Osteoblast (primary cell): Measurements from ENCODE around the gene TAF11L10. TPM values are rescaled to one million over a fixed set of nuclear protein-coding genes. Genes with fewer than 3 reads are reported as not detected.
"Not testable (repeated sequence)": the region's sequence is repeated elsewhere in the genome, so short reads cannot be mapped to it uniquely, and the experiment has no call there.

Source experiments
- DNase-seq: peaks from one replicate; pipeline ENCODE4 v3.0.0; 2011; ENCODE audit warnings: low spot score, mixed read lengths; ENCODE audit not compliant: insufficient read length; ENCODE audit errors: missing footprints
- H2AFZ ChIP-seq: 2 replicates; pipeline ENCODE4 v1.6.0; 2011; ENCODE audit warnings: mild to moderate bottlenecking, low read length
- H3K27ac ChIP-seq: 2 replicates; pipeline ENCODE4 v1.5.1; 2011; ENCODE audit warnings: mild to moderate bottlenecking, low read depth, low read length, moderate library complexity
- H3K27me3 ChIP-seq: 2 replicates; pipeline ENCODE4 v1.6.0; 2012; ENCODE audit warnings: mild to moderate bottlenecking, control low read depth, inconsistent platforms, low read length, moderate library complexity; ENCODE audit not compliant: insufficient read depth
- H3K36me3 ChIP-seq: 2 replicates; pipeline ENCODE4 v1.5.1; 2011; ENCODE audit warnings: mild to moderate bottlenecking, low read length, control low read depth, moderate library complexity; ENCODE audit not compliant: insufficient read depth
- H3K4me1 ChIP-seq: 2 replicates; pipeline ENCODE4 v1.5.1; 2011; ENCODE audit warnings: mild to moderate bottlenecking, low read length, control low read depth, moderate library complexity; ENCODE audit not compliant: insufficient read depth
- H3K4me2 ChIP-seq: 2 replicates; pipeline ENCODE4 v1.6.0; 2011; ENCODE audit warnings: mild to moderate bottlenecking, low read length; ENCODE audit not compliant: insufficient read depth
- H3K4me3 ChIP-seq: fragments of 200-600 bp; sonication (generic); 3 replicates; pipeline ENCODE4 v1.5.1; 2012; ENCODE audit warnings: mild to moderate bottlenecking, low read length, inconsistent platforms; ENCODE audit not compliant: insufficient read depth
- H3K79me2 ChIP-seq: 2 replicates; pipeline ENCODE4 v1.6.0; 2012; ENCODE audit warnings: mild to moderate bottlenecking, low read length, control low read depth, inconsistent platforms; ENCODE audit not compliant: insufficient read depth
- H3K9me3 ChIP-seq: 2 replicates; pipeline ENCODE4 v1.5.1; 2011; ENCODE audit warnings: low read depth, low read length, control low read depth
- H4K20me1 ChIP-seq: 2 replicates; pipeline ENCODE4 v1.6.0; 2012; ENCODE audit warnings: mild to moderate bottlenecking, low read length, control low read depth; ENCODE audit not compliant: insufficient read depth
- total RNA-seq: library from RNA; depleted of rRNA; stranded (reverse); fragments of >200 nt; gene quantifications from 2 replicates; pipeline ENCODE4 v1.2.3, GENCODE V29; 2012
- TF ChIP-seq, protein P1 (sequence below): IDR thresholded peaks from 2 replicates; pipeline ENCODE4 v1.5.1; 2011; ENCODE audit warnings: mild to moderate bottlenecking, low read depth, low read length, moderate library complexity; ENCODE audit errors: extremely low read depth

TAF11L10 gene
- total RNA-seq, 1 donor = not detected

DNA sequence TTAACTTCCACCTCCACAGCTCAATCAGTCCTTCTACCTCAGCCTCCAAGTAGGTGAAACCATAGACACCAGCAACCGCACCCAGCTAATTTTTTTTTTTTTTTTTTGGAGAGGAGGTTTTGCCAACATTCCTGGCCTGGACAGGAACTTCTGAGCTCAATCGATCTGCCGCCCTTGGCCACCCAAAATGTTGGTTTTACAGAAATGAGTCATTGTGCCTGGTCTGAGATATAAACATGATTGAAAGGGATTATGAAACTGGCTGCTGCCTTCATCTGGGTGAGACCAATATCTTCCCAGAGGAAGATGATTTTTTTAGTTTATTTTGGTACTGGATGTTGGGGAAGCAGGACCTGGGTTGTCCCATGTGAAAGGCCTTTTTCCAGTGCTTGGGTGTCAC, 21.7 kb upstream of the TAF11L10 start:
- H3K4me3 ChIP-seq = no peak overlapping the region
- H3K9me3 ChIP-seq = no peaks in the 10 kb centered on the region
- H3K27ac ChIP-seq = no peak overlapping the region
- H3K79me2 ChIP-seq = no peaks in the 10 kb centered on the region
- H3K4me1 ChIP-seq = no peaks in the 10 kb centered on the region
- peak; percentile 74 for DNase-seq
- no peak overlapping the region for H3K4me2 ChIP-seq
- no peaks in the 10 kb centered on the region for H4K20me1 ChIP-seq
- H3K36me3 ChIP-seq = no peaks in the 10 kb centered on the region
- TF ChIP-seq, protein P1, sequence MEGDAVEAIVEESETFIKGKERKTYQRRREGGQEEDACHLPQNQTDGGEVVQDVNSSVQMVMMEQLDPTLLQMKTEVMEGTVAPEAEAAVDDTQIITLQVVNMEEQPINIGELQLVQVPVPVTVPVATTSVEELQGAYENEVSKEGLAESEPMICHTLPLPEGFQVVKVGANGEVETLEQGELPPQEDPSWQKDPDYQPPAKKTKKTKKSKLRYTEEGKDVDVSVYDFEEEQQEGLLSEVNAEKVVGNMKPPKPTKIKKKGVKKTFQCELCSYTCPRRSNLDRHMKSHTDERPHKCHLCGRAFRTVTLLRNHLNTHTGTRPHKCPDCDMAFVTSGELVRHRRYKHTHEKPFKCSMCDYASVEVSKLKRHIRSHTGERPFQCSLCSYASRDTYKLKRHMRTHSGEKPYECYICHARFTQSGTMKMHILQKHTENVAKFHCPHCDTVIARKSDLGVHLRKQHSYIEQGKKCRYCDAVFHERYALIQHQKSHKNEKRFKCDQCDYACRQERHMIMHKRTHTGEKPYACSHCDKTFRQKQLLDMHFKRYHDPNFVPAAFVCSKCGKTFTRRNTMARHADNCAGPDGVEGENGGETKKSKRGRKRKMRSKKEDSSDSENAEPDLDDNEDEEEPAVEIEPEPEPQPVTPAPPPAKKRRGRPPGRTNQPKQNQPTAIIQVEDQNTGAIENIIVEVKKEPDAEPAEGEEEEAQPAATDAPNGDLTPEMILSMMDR = no peak
- no peak overlapping the region for H2AFZ ChIP-seq
- H3K27me3 ChIP-seq = no peaks in the 10 kb centered on the region

DNA sequence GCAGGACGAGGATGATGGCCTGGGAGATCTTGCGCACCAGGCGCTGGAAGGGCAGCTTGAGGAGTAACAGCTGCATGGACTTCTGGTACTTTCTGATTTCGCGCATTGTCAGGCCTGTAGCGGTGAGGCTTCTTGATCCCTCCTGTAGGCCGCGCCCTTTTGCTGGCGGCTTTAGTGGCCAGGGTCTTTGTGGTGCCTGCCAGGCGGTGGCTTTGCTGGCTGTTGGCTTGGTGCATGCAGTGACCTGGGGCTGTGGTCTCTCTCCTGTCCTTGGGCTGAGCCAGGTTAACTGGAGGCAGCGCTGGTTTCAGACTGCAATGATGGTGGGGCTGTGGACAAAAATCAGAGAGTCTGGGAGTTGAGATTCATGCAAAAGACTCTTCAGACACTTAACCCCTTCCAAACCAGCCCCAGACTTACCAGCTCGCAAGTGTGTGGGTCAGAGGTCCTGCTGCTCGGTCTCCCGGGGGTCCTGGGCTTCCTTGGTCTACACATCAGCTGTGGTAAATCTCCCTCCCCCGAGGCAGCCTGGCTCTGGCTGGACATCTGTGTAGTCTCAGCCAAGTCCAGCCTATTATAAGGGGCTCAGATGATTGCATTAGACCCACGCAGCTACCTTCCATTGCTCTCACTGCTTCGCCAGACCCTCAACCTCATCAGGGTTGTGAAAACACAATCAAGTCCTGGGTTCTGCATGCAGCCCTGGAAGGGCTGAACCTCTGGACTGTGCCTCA, 17.4 kb upstream of the TAF11L10 start:
- Histone ChIP-seq H3K9me3 (no peaks in the 10 kb centered on the region), H2AFZ (no peak overlapping the region), H3K36me3 (no peaks in the 10 kb centered on the region), H4K20me1 (no peaks in the 10 kb centered on the region), H3K27ac (no peak overlapping the region), H3K4me3 (no peak overlapping the region), H3K79me2 (no peaks in the 10 kb centered on the region), H3K27me3 (no peaks in the 10 kb centered on the region), H3K4me2 (no peak overlapping the region), H3K4me1 (no peaks in the 10 kb centered on the region)
- no peak for DNase-seq
- TF ChIP-seq, protein P1 = no peak

DNA sequence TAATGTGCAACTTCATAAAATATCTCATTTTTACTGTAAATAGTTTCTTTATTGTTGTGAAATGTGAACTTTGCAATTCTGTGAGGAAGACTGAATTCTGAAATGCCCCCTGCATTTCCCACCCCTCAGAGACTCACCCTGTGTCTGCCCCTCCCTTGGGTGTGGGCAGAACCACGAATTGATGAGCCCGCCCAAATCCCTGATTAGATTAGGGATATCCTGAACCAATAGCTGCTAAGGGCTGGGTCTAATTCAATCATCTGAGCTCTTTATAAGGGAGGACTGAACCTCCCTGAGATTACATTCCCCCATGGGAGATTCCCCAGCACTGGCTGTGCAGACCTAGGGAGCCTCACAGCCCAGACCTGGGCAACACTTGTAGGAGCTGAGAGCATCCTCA, 12.5 kb upstream of the TAF11L10 start, which contains the start of gene TAF11L12:
TSS of gene TAF11L12 (plus strand) at position 301 of the 400 bp plus-strand sequence.
- not testable (repeated sequence) for H3K27ac ChIP-seq, H3K4me1 ChIP-seq, H4K20me1 ChIP-seq, DNase-seq, H2AFZ ChIP-seq, H3K4me2 ChIP-seq, H3K27me3 ChIP-seq, H3K9me3 ChIP-seq, H3K4me3 ChIP-seq, H3K79me2 ChIP-seq, H3K36me3 ChIP-seq

DNA sequence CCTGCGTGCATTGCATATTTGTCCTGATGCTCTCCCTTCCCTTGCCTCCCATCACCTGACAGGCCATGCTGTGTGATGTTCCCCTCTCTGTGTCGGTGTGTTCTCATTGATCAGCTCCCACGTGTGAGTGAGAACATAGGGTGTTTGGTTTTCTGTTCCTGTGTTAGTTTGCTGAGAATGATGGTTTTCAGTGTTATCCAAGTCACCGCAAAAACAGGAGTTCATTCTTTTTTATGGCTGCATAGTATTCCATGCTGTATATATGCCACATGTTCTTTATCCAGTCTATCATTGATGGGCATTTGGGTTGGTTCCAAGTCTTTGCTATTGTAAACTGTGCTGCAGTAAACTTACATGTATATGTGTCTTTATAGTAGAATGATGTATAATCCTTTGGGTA, 9.8 kb upstream of the TAF11L10 start:
- not testable (repeated sequence) for H3K9me3 ChIP-seq, H3K4me2 ChIP-seq, H3K36me3 ChIP-seq, H3K27ac ChIP-seq, H4K20me1 ChIP-seq, H3K4me3 ChIP-seq, H3K27me3 ChIP-seq, H3K79me2 ChIP-seq, H2AFZ ChIP-seq, H3K4me1 ChIP-seq, DNase-seq

DNA sequence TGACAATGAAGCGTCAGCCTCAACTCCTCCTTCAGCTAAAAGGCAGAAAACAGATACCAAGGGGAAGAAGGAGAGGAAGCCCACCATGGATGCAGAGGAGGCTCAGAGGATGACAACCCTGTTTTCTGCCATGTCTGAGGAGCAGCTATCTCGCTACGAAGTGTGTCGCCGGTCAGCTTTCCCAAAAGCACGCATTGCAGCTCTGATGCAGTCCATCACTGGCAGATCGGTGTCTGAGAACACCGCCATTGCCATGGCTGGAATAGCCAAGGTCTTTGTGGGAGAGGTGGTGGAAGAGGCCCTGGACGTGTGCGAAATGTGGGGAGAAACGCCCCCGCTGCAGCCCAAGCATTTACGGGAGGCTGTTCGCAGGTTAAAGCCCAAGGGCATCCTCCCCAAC, 7.3 kb upstream of the TAF11L10 start:
- H3K27ac ChIP-seq = no peak overlapping the region
- no peaks in the 10 kb centered on the region for H3K36me3 ChIP-seq
- no peaks in the 10 kb centered on the region for H3K4me1 ChIP-seq
- H4K20me1 ChIP-seq = no peaks in the 10 kb centered on the region
- H3K9me3 ChIP-seq = no peaks in the 10 kb centered on the region
- TF ChIP-seq, protein P1 = no peak
- no peak overlapping the region for H3K4me3 ChIP-seq
- H3K79me2 ChIP-seq = no peaks in the 10 kb centered on the region
- no peak for DNase-seq
- H3K27me3 ChIP-seq = no peaks in the 10 kb centered on the region
- H2AFZ ChIP-seq = no peak overlapping the region
- no peak overlapping the region for H3K4me2 ChIP-seq

DNA sequence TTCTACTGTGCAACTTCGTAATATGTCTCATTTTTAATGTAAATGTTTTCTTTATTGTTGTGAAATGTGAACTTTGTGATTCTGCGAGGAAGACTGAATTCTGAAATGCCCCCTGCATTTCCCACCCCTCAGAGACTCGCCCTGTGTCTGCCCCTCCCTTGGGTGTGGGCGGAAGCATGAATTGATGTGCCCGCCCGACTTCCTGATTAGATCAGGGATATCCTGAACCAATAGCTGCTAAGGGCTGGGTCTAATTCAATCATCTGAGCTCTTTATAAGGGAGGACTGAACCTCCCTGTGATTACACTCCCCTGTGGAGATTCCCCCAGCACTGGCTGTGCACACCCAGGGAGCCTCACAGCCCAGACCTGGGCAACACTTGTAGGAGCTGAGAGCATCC, 6.3 kb upstream of the TAF11L10 start, which contains the start of gene TAF11L11:
TSS of gene TAF11L11 (plus strand) at position 304 of the 400 bp plus-strand sequence.
- H2AFZ ChIP-seq, H3K4me3 ChIP-seq, H3K9me3 ChIP-seq, H3K36me3 ChIP-seq, H3K27ac ChIP-seq, H3K79me2 ChIP-seq, H3K4me1 ChIP-seq, H3K4me2 ChIP-seq, H3K27me3 ChIP-seq, H4K20me1 ChIP-seq: not testable (repeated sequence)
- peak; percentile 43 for DNase-seq

DNA sequence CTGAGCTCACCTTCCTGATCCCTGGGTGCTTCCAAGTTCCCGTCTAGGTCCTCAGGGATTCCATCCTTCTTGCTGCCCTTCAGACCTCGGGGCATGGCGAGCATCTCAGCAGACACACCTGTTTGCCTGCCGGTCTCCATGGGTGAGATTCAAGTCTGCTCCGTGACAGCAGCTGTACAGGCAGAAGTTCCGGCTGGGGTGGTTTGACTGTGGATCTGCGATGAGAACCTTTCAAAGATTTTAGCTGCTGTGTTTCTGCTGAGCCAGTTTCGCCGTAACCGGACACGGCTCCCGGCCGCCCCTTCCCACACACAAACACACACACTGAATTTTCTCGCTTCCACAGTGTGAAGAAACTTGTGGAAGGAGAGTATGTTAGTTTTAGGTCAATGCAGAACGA, 3.4 kb downstream of the TAF11L10 start, which contains the start of gene TAF11L9:
TSS of gene TAF11L9 (minus strand) at position 140 of the 400 bp plus-strand sequence.
- H3K36me3 ChIP-seq, H3K4me3 ChIP-seq, H4K20me1 ChIP-seq, H3K9me3 ChIP-seq, DNase-seq, H3K4me1 ChIP-seq, H3K27ac ChIP-seq, H3K27me3 ChIP-seq, H3K79me2 ChIP-seq, H2AFZ ChIP-seq, H3K4me2 ChIP-seq: not testable (repeated sequence)
